GM12878 (cell line): Measurements from ENCODE around the gene SLC25A29. TPM values are rescaled to one million over a fixed set of nuclear protein-coding genes. Genes with fewer than 3 reads are reported as not detected.

Experiments used
- ATAC-seq: fragments of 200-7000 bp; cut with Tn5 transposase; 3 replicates; pipeline ENCODE4 v1.9.1; 2020; ENCODE audit warnings: mild to moderate bottlenecking, moderate library complexity
- BruUV-seq: library from RNA; stranded (reverse); fragments of 400-500 nt; replicated peaks from 2 replicates; lab custom pipeline; 2021; lab: Mats Ljungman, UMichigan
- CTCF ChIA-PET: fragments of 300-600 bp; sonication (Branson Sonifier 250); formaldehyde crosslinking; extraction: SDS; loops from one replicate; lab custom pipeline; 2021; ENCODE audit warnings: inconsistent platforms; lab: Yijun Ruan, JAX
- POLR2A ChIA-PET: fragments of 350-600 bp; formaldehyde crosslinking; extraction: SDS; loops from one replicate; lab custom pipeline; 2021; ENCODE audit warnings: inconsistent platforms; lab: Charles Lee
- RAD21 ChIA-PET: fragments of 300-600 bp; sonication (Branson Sonifier 250); formaldehyde crosslinking; loops from one replicate; lab custom pipeline; 2023; ENCODE audit warnings: antibody characterized with exemption; ENCODE audit not compliant: unreplicated experiment; lab: Charles Lee
- SMC1A ChIA-PET: fragments of 300-600 bp; sonication (Branson Sonifier 250); formaldehyde crosslinking; loops from one replicate; lab custom pipeline; 2023; ENCODE audit not compliant: unreplicated experiment, uncharacterized antibody; lab: Charles Lee
- DNase-seq: peaks from one replicate; pipeline ENCODE4 v3.0.0-alpha.2; 2011; ENCODE audit warnings: low read depth, low spot score
- FAIRE-seq: peaks from 3 replicates; lab custom pipeline; 2011; peaks lifted over from hg19 to GRCh38; lab: Jason Lieb, UNC
- H2AFZ ChIP-seq: 2 replicates; pipeline ENCODE4 v1.6.0; 2011; ENCODE audit warnings: low read depth, low read length, control low read depth; ENCODE audit not compliant: control insufficient read depth
- H3K27ac ChIP-seq: 2 replicates; pipeline ENCODE4 v1.5.1; 2011; ENCODE audit warnings: control low read depth; ENCODE audit not compliant: control insufficient read depth, insufficient read depth
- H3K27me3 ChIP-seq, 2 experiments: replicated peaks in 1 of 2; 2 replicates each; pipeline versions ENCODE4 v1.6.0 to v1.6.1; 2011; ENCODE audit warnings: low read length in 1 of 2; ENCODE audit not compliant: control insufficient read depth in 2 of 2, insufficient read depth in 2 of 2
- H3K36me3 ChIP-seq, 2 experiments: 2 replicates each; pipeline ENCODE4 v1.5.1; 2011; ENCODE audit warnings: low read length in 1 of 2; ENCODE audit not compliant: control insufficient read depth in 2 of 2, insufficient read depth in 2 of 2
- H3K4me1 ChIP-seq: 2 replicates; pipeline ENCODE4 v1.6.1; 2011; ENCODE audit warnings: mild to moderate bottlenecking, low read length, moderate library complexity, mixed read lengths; ENCODE audit not compliant: control insufficient read depth, insufficient read depth
- H3K4me2 ChIP-seq: 2 replicates; pipeline ENCODE4 v1.6.0; 2011; ENCODE audit warnings: control low read depth; ENCODE audit not compliant: control insufficient read depth, insufficient read depth
- H3K4me3 ChIP-seq: fragments of 200-600 bp; sonication (generic); 2 replicates; pipeline ENCODE4 v1.5.1; 2016
- H3K79me2 ChIP-seq: 2 replicates; pipeline ENCODE4 v1.6.0; 2011; ENCODE audit warnings: low read length; ENCODE audit not compliant: control insufficient read depth, insufficient read depth
- H3K9ac ChIP-seq: 2 replicates; pipeline ENCODE4 v1.8.0; 2011; ENCODE audit warnings: low read length, control low read depth, mixed read lengths; ENCODE audit not compliant: control insufficient read depth, insufficient read depth
- H3K9me3 ChIP-seq: replicated peaks from 3 replicates; pipeline ENCODE4 v1.5.1; 2011; ENCODE audit warnings: mild to moderate bottlenecking, low read length; ENCODE audit not compliant: control insufficient read depth, insufficient read depth
- H4K20me1 ChIP-seq: 2 replicates; pipeline ENCODE4 v1.6.0; 2011; ENCODE audit not compliant: control insufficient read depth, insufficient read depth
- GABPA ChIP-seq: IDR thresholded peaks from 2 replicates; pipeline ENCODE4 v1.6.1; 2014; ENCODE audit warnings: antibody characterized with exemption, low read depth, mild to moderate bottlenecking, inconsistent platforms
- GATAD2B ChIP-seq: fragments of 450-650 bp; conservative IDR thresholded peaks from 2 replicates; pipeline ENCODE4 v1.6.1; 2017; ENCODE audit warnings: low read depth, mild to moderate bottlenecking, moderate library complexity
- LARP7 ChIP-seq: fragments of 450-650 bp; IDR thresholded peaks from 2 replicates; pipeline ENCODE4 v1.6.1; 2017; ENCODE audit warnings: mild to moderate bottlenecking
- MEF2B ChIP-seq: fragments of 450-650 bp; IDR thresholded peaks from 2 replicates; pipeline ENCODE4 v1.6.1; 2018; ENCODE audit warnings: mild to moderate bottlenecking, moderate library complexity; ENCODE audit not compliant: partially characterized antibody, poor library complexity, severe bottlenecking
- RELA ChIP-seq: fragments of 450-650 bp; IDR thresholded peaks from 2 replicates; pipeline ENCODE4 v1.8.0; 2014; ENCODE audit warnings: borderline replicate concordance; ENCODE audit not compliant: partially characterized antibody
- RUNX3 ChIP-seq: IDR thresholded peaks from 2 replicates; pipeline ENCODE4 v1.6.1; 2012; ENCODE audit warnings: low read length, inconsistent platforms
- SP1 ChIP-seq: IDR thresholded peaks from one replicate; pipeline ENCODE4 v1.6.1; 2011; ENCODE audit warnings: low read depth, low read length
- WGBS: methylation state at CpG from one replicate; pipeline ENCODE4 v1.1.6; 2016; ENCODE audit warnings: low lambda C conversion rate; ENCODE audit not compliant: insufficient replicate concordance, insufficient coverage; ENCODE audit errors: missing lambda C conversion rate; 5-methylcytosine and 5-hydroxymethylcytosine counted together
- in situ Hi-C: fragments of 300-500 bp; cut with MboI; formaldehyde crosslinking; loops from 9 replicates; pipeline ENCODE4 v1.14.3; 2018; ENCODE audit warnings: mixed read lengths
- intact Hi-C: fragments of 100-400 bp; cut with micrococcal nuclease; formaldehyde crosslinking; loops from one replicate; pipeline ENCODE4 v1.14.2; 2022; ENCODE audit not compliant: unreplicated experiment
- polyA plus RNA-seq, 11 experiments: library from polyadenylated mRNA; depleted of rRNA in 4 of 11; unstranded in 6 of 11; stranded (reverse) in 5 of 11; fragments of >200 nt; fragmentation: Nextera tagmentation in 4 of 11; fragmentation: Illumina TruSeq in 1 of 11; extraction: Ambion mirVana in 4 of 11; extraction: Trizol in 1 of 11; gene quantifications; 1 replicate in 1 of 11; 2 replicates in 10 of 11; pipeline versions ENCODE4 v1.2.1 to v1.2.3, GENCODE V29; 2011 to 2016; ENCODE audit warnings: inconsistent platforms in 2 of 11, missing spikeins in 2 of 11, low read depth in 1 of 11
- total RNA-seq, 4 experiments: library from RNA; depleted of rRNA in 3 of 4; stranded (reverse); fragments of >200 nt in 3 of 4; fragmentation: Illumina TruSeq in 1 of 4; extraction: Trizol in 1 of 4; gene quantifications; 2 replicates each; pipeline versions ENCODE4 v1.2.1 to v1.2.3, GENCODE V29; 2013 to 2021
- TF ChIP-seq, protein P1 (sequence below): fragments of 450-650 bp; IDR thresholded peaks from 2 replicates; pipeline ENCODE4 v1.6.1; 2017; ENCODE audit warnings: mild to moderate bottlenecking, low read depth, inconsistent platforms; ENCODE audit not compliant: poor library complexity, severe bottlenecking
- TF ChIP-seq, protein P2 (sequence below): IDR thresholded peaks from 2 replicates; pipeline ENCODE4 v1.6.1; 2012; ENCODE audit warnings: improper control_type of control experiment, low read depth, low read length; ENCODE audit not compliant: insufficient replicate concordance

The SLC25A29 gene
- total and polyA plus RNA-seq, 10 of the 15 experiments (the other 5 are each of a cell fraction or from before 2014, with no cell fraction given): 0.42 to 13.3 (median 4.0) TPM; not detected in 1

DNA sequence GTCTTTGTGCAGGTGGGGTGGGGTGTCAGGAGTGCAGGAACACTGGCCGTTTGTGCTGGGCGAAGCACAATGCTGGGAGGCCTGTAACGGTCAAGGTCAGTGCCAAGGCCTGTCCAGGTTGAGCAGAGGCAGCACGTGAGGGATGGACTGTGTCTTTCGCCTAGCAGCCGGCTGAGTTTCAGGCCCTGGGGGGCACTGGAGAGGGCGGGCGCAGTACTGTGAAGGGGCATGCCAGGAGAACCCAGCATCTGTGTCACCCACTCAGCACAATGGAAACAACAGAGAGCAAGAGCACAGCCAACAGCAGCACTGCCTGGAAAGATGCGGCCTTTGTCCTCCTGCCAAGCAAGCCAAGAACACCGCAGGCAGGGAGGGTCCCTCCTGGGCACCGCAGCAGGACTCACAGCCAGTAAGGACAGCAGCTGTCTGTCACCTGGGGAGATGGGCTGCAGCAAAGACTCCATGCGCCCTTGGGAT, 42.0 kb upstream of the SLC25A29 start:
- 89% methylated on average over 12 of the region's 12 CpGs for WGBS
- H3K4me2 ChIP-seq: no peak overlapping the region
- H3K36me3 ChIP-seq: peaks cover 37 to 40% of the 10 kb centered on the region in 2 experiments
- no peak overlapping the region for H2AFZ ChIP-seq
- ChIA-PET CTCF (no interaction called here), SMC1A (no interaction called here), RAD21 (no interaction called here), POLR2A (interaction anchor here (1.3 kb wide), 1 partner anchor 13 kb away, joined by 3 read pairs; no protein-coding TSS in a partner anchor)
- H3K9me3 ChIP-seq: no peaks in the 10 kb centered on the region
- BruUV-seq: no TSS peak
- ATAC-seq: no peak
- no peak for DNase-seq
- no peaks in the 10 kb centered on the region for H3K79me2 ChIP-seq
- no peaks in the 10 kb centered on the region for H3K27me3 ChIP-seq
- no peak for TF ChIP-seq SP1
- TF ChIP-seq RUNX3: no peak
- no peak overlapping the region for H3K4me3 ChIP-seq
- no peaks in the 10 kb centered on the region for H3K4me1 ChIP-seq
- no peak for FAIRE-seq
- intact Hi-C loops (no loop called here), in situ Hi-C loops (no loop called here)
- H3K27ac ChIP-seq: no peak overlapping the region
- no peaks in the 10 kb centered on the region for H4K20me1 ChIP-seq
- no peak overlapping the region for H3K9ac ChIP-seq

DNA sequence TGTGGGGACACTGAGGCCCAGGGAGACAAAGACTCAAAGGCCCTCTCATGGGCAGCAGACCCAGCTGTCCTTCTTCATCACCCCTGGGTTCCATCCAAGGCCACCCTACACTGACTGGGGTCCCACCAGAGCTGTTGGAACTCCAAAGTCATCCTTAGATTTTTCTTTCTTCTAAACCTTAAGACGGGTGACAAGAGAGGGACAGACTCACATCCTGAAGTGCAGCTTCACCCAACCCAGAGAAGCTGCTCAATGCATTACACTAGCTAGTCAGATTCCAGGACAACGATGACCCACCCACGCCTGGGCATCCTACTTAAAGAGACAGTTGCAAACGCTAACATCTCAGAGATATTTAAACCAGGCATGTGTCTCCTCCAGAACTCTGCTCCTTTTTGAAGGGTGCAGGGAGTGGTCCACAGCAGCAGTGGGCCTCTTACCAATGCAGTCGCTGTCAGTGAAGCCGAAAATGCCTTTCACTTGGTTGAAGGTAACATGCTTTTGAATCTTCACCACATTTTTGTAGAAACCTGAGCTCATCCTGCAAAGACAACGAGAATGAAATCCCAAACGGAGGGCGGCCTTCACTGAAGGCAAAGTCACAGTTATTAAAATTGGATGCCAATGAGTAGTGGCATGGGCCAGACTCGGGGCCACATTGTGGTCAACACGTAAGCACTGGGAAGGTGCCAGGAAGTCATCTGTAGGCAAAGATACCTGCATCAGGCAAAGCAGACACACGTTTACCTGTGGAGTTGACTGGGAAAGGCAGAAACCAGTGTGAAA, 40.3 kb upstream of the SLC25A29 start:
- Histone ChIP-seq H3K9ac (no peak overlapping the region), H3K4me3 (no peak overlapping the region), H2AFZ (no peak overlapping the region), H3K4me1 (peaks cover 9% of the 10 kb centered on the region), H3K36me3 (peaks cover 37 to 38% of the 10 kb centered on the region in 2 experiments), H3K4me2 (no peak overlapping the region), H4K20me1 (no peaks in the 10 kb centered on the region), H3K9me3 (no peaks in the 10 kb centered on the region), H3K27ac (no peak overlapping the region), H3K79me2 (no peaks in the 10 kb centered on the region), H3K27me3 (no peaks in the 10 kb centered on the region)
- FAIRE-seq: no peak
- ChIA-PET RAD21 (no interaction called here), POLR2A (no interaction called here), SMC1A (no interaction called here), CTCF (interaction anchor here (0.6 kb wide), 1 partner anchor 103 kb away, joined by 3 read pairs; no protein-coding TSS in a partner anchor)
- no peak for ATAC-seq
- intact Hi-C loops: no loop called here
- BruUV-seq: no TSS peak
- in situ Hi-C loops: no loop called here
- DNase-seq: no peak
- WGBS: 95% methylated on average over 12 of the region's 12 CpGs
- TF ChIP-seq LARP7: no peak
- TF ChIP-seq, protein P1, sequence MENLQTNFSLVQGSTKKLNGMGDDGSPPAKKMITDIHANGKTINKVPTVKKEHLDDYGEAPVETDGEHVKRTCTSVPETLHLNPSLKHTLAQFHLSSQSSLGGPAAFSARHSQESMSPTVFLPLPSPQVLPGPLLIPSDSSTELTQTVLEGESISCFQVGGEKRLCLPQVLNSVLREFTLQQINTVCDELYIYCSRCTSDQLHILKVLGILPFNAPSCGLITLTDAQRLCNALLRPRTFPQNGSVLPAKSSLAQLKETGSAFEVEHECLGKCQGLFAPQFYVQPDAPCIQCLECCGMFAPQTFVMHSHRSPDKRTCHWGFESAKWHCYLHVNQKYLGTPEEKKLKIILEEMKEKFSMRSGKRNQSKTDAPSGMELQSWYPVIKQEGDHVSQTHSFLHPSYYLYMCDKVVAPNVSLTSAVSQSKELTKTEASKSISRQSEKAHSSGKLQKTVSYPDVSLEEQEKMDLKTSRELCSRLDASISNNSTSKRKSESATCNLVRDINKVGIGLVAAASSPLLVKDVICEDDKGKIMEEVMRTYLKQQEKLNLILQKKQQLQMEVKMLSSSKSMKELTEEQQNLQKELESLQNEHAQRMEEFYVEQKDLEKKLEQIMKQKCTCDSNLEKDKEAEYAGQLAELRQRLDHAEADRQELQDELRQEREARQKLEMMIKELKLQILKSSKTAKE: no peak
- no peak for TF ChIP-seq GABPA
- no peak for TF ChIP-seq RELA
- no peak for TF ChIP-seq GATAD2B
- no peak for TF ChIP-seq MEF2B
- TF ChIP-seq, protein P2, sequence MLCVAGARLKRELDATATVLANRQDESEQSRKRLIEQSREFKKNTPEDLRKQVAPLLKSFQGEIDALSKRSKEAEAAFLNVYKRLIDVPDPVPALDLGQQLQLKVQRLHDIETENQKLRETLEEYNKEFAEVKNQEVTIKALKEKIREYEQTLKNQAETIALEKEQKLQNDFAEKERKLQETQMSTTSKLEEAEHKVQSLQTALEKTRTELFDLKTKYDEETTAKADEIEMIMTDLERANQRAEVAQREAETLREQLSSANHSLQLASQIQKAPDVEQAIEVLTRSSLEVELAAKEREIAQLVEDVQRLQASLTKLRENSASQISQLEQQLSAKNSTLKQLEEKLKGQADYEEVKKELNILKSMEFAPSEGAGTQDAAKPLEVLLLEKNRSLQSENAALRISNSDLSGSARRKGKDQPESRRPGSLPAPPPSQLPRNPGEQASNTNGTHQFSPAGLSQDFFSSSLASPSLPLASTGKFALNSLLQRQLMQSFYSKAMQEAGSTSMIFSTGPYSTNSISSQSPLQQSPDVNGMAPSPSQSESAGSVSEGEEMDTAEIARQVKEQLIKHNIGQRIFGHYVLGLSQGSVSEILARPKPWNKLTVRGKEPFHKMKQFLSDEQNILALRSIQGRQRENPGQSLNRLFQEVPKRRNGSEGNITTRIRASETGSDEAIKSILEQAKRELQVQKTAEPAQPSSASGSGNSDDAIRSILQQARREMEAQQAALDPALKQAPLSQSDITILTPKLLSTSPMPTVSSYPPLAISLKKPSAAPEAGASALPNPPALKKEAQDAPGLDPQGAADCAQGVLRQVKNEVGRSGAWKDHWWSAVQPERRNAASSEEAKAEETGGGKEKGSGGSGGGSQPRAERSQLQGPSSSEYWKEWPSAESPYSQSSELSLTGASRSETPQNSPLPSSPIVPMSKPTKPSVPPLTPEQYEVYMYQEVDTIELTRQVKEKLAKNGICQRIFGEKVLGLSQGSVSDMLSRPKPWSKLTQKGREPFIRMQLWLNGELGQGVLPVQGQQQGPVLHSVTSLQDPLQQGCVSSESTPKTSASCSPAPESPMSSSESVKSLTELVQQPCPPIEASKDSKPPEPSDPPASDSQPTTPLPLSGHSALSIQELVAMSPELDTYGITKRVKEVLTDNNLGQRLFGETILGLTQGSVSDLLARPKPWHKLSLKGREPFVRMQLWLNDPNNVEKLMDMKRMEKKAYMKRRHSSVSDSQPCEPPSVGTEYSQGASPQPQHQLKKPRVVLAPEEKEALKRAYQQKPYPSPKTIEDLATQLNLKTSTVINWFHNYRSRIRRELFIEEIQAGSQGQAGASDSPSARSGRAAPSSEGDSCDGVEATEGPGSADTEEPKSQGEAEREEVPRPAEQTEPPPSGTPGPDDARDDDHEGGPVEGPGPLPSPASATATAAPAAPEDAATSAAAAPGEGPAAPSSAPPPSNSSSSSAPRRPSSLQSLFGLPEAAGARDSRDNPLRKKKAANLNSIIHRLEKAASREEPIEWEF: no peak
